Measurements from ENCODE around the gene ELP5.

ELP5 gene

GRCh38 chr17:7213895-7214299 is 38.1 kb upstream of the ELP5 start:
- Histone ChIP-seq H3K9ac (ENCODE audit: low read length in 2 of 2) (peak overlapping the region; percentile 36 to 46), H3K4me1 (ENCODE audit: control insufficient read depth, insufficient read depth, low read length) (peaks cover 52% of the 10 kb centered on the region), H3K9me3 (ENCODE audit: control insufficient read depth in 2 of 2, low read length in 2 of 2) (no peaks in the 10 kb centered on the region), H3K27me3 (ENCODE audit: control insufficient read depth in 1 of 2, insufficient read depth in 2 of 2, low read length in 2 of 2) (no peaks in the 10 kb centered on the region), H3K36me3 (ENCODE audit: control insufficient read depth in 2 of 2, insufficient read depth in 2 of 2, low read length in 2 of 2) (no peaks in the 10 kb centered on the region), H3K27ac (ENCODE audit: low read length) (no peak overlapping the region), H3K4me3 (ENCODE audit: low read length in 2 of 2) (peak overlapping the region; percentile 31 to 83)

GRCh38 chr17:7214300-7215135 is 37.5 kb upstream of the ELP5 start:
- Histone ChIP-seq H3K4me1 (ENCODE audit: control insufficient read depth, insufficient read depth, low read length) (peaks cover 58% of the 10 kb centered on the region), H3K9me3 (ENCODE audit: control insufficient read depth in 2 of 2, low read length in 2 of 2) (no peaks in the 10 kb centered on the region), H3K36me3 (ENCODE audit: control insufficient read depth in 2 of 2, insufficient read depth in 2 of 2, low read length in 2 of 2) (no peaks in the 10 kb centered on the region), H3K27ac (ENCODE audit: low read length) (peak overlapping the region; percentile 70), H3K4me3 (ENCODE audit: low read length in 2 of 2) (peak overlapping the region; percentile 68 to 83), H3K27me3 (ENCODE audit: control insufficient read depth in 1 of 2, insufficient read depth in 2 of 2, low read length in 2 of 2) (no peaks in the 10 kb centered on the region), H3K9ac (ENCODE audit: low read length in 2 of 2) (peak overlapping the region; percentile 46 to 64)

- peak overlapping the region in 1 of 2 donors; percentile 37 for H3K9ac ChIP-seq (ENCODE audit: low read length in 2 of 2)
- no peaks in the 10 kb centered on the region for H3K9me3 ChIP-seq (ENCODE audit: control insufficient read depth in 2 of 2, low read length in 2 of 2)
- H3K4me1 ChIP-seq (ENCODE audit: control insufficient read depth, insufficient read depth, low read length) = peaks cover 61% of the 10 kb centered on the region
- peak overlapping the region; percentile 68 to 83 for H3K4me3 ChIP-seq (ENCODE audit: low read length in 2 of 2)
- H3K27ac ChIP-seq (ENCODE audit: low read length) = peak overlapping the region; percentile 70
- no peaks in the 10 kb centered on the region for H3K27me3 ChIP-seq (ENCODE audit: control insufficient read depth in 1 of 2, insufficient read depth in 2 of 2, low read length in 2 of 2)
- no peaks in the 10 kb centered on the region for H3K36me3 ChIP-seq (ENCODE audit: control insufficient read depth in 2 of 2, insufficient read depth in 2 of 2, low read length in 2 of 2)
Measured at GRCh38 chr17:7215136-7215638, 36.8 kb upstream of the ELP5 start.

- Histone ChIP-seq H3K4me3 (ENCODE audit: low read length in 2 of 2) (peak overlapping the region; percentile 68 to 83), H3K27me3 (ENCODE audit: control insufficient read depth in 1 of 2, insufficient read depth in 2 of 2, low read length in 2 of 2) (no peaks in the 10 kb centered on the region), H3K9me3 (ENCODE audit: control insufficient read depth in 2 of 2, low read length in 2 of 2) (no peaks in the 10 kb centered on the region), H3K9ac (ENCODE audit: low read length in 2 of 2) (peak overlapping the region; percentile 36 to 37), H3K27ac (ENCODE audit: low read length) (peak overlapping the region; percentile 80), H3K4me1 (ENCODE audit: control insufficient read depth, insufficient read depth, low read length) (peaks cover 67% of the 10 kb centered on the region), H3K36me3 (ENCODE audit: control insufficient read depth in 2 of 2, insufficient read depth in 2 of 2, low read length in 2 of 2) (no peaks in the 10 kb centered on the region)
Measured at GRCh38 chr17:7215652-7216180, 36.3 kb upstream of the ELP5 start.

- Histone ChIP-seq H3K4me3 (ENCODE audit: low read length in 2 of 2) (peak overlapping the region; percentile 56 to 65), H3K9ac (ENCODE audit: low read length in 2 of 2) (peak overlapping the region; percentile 51 to 71), H3K36me3 (ENCODE audit: control insufficient read depth in 2 of 2, insufficient read depth in 2 of 2, low read length in 2 of 2) (no peaks in the 10 kb centered on the region), H3K4me1 (ENCODE audit: control insufficient read depth, insufficient read depth, low read length) (peaks cover 69% of the 10 kb centered on the region), H3K27me3 (ENCODE audit: control insufficient read depth in 1 of 2, insufficient read depth in 2 of 2, low read length in 2 of 2) (no peaks in the 10 kb centered on the region), H3K9me3 (ENCODE audit: control insufficient read depth in 2 of 2, low read length in 2 of 2) (no peaks in the 10 kb centered on the region), H3K27ac (ENCODE audit: low read length) (peak overlapping the region; percentile 80)
Measured at GRCh38 chr17:7216242-7217112, 35.5 kb upstream of the ELP5 start.

GRCh38 chr17:7217113-7217987 is 34.7 kb upstream of the ELP5 start:
- Histone ChIP-seq H3K27me3 (ENCODE audit: control insufficient read depth in 1 of 2, insufficient read depth in 2 of 2, low read length in 2 of 2) (no peaks in the 10 kb centered on the region), H3K9me3 (ENCODE audit: control insufficient read depth in 2 of 2, low read length in 2 of 2) (no peaks in the 10 kb centered on the region), H3K9ac (ENCODE audit: low read length in 2 of 2) (peak overlapping the region; percentile 62 to 71), H3K4me1 (ENCODE audit: control insufficient read depth, insufficient read depth, low read length) (peaks cover 75% of the 10 kb centered on the region), H3K27ac (ENCODE audit: low read length) (peak overlapping the region; percentile 80), H3K36me3 (ENCODE audit: control insufficient read depth in 2 of 2, insufficient read depth in 2 of 2, low read length in 2 of 2) (peaks cover 3% of the 10 kb centered on the region in 2 donors), H3K4me3 (ENCODE audit: low read length in 2 of 2) (peak overlapping the region; percentile 67 to 74)

GRCh38 chr17:7218166-7218565 is 33.8 kb upstream of the ELP5 start:
- Histone ChIP-seq H3K27ac (ENCODE audit: low read length) (peak overlapping the region; percentile 68), H3K9ac (ENCODE audit: low read length in 2 of 2) (peak overlapping the region; percentile 62 to 70), H3K9me3 (ENCODE audit: control insufficient read depth in 2 of 2, low read length in 2 of 2) (no peaks in the 10 kb centered on the region), H3K27me3 (ENCODE audit: control insufficient read depth in 1 of 2, insufficient read depth in 2 of 2, low read length in 2 of 2) (no peaks in the 10 kb centered on the region), H3K4me1 (ENCODE audit: control insufficient read depth, insufficient read depth, low read length) (peaks cover 76% of the 10 kb centered on the region), H3K36me3 (ENCODE audit: control insufficient read depth in 2 of 2, insufficient read depth in 2 of 2, low read length in 2 of 2) (peaks cover 11% of the 10 kb centered on the region in 2 donors), H3K4me3 (ENCODE audit: low read length in 2 of 2) (peak overlapping the region; percentile 67 to 74)

GRCh38 chr17:7218758-7219157 is 33.3 kb upstream of the ELP5 start:
- Histone ChIP-seq H3K27me3 (ENCODE audit: control insufficient read depth in 1 of 2, insufficient read depth in 2 of 2, low read length in 2 of 2) (no peaks in the 10 kb centered on the region), H3K36me3 (ENCODE audit: control insufficient read depth in 2 of 2, insufficient read depth in 2 of 2, low read length in 2 of 2) (peaks cover 16 to 17% of the 10 kb centered on the region in 2 donors), H3K4me3 (ENCODE audit: low read length in 2 of 2) (no peak overlapping the region), H3K27ac (ENCODE audit: low read length) (peak overlapping the region; percentile 96), H3K9ac (ENCODE audit: low read length in 2 of 2) (peak overlapping the region in 1 of 2 donors; percentile 36), H3K4me1 (ENCODE audit: control insufficient read depth, insufficient read depth, low read length) (peaks cover 73% of the 10 kb centered on the region), H3K9me3 (ENCODE audit: control insufficient read depth in 2 of 2, low read length in 2 of 2) (no peaks in the 10 kb centered on the region)

- peak overlapping the region; percentile 92 for H3K9ac ChIP-seq (ENCODE audit: low read length in 2 of 2)
- no peaks in the 10 kb centered on the region for H3K27me3 ChIP-seq (ENCODE audit: control insufficient read depth in 1 of 2, insufficient read depth in 2 of 2, low read length in 2 of 2)
- H3K4me3 ChIP-seq (ENCODE audit: low read length in 2 of 2) = peak overlapping the region; percentile 87 to 93
- H3K36me3 ChIP-seq (ENCODE audit: control insufficient read depth in 2 of 2, insufficient read depth in 2 of 2, low read length in 2 of 2) = peaks cover 21 to 22% of the 10 kb centered on the region in 2 donors
- peaks cover 68% of the 10 kb centered on the region for H3K4me1 ChIP-seq (ENCODE audit: control insufficient read depth, insufficient read depth, low read length)
- H3K9me3 ChIP-seq (ENCODE audit: control insufficient read depth in 2 of 2, low read length in 2 of 2) = no peaks in the 10 kb centered on the region
- H3K27ac ChIP-seq (ENCODE audit: low read length) = peak overlapping the region; percentile 96
Measured at GRCh38 chr17:7219229-7219811, 32.7 kb upstream of the ELP5 start.

All from stomach smooth muscle (tissue), 2 donors.